Measurements from ENCODE around the gene FHIT.

Gene FHIT

DNA sequence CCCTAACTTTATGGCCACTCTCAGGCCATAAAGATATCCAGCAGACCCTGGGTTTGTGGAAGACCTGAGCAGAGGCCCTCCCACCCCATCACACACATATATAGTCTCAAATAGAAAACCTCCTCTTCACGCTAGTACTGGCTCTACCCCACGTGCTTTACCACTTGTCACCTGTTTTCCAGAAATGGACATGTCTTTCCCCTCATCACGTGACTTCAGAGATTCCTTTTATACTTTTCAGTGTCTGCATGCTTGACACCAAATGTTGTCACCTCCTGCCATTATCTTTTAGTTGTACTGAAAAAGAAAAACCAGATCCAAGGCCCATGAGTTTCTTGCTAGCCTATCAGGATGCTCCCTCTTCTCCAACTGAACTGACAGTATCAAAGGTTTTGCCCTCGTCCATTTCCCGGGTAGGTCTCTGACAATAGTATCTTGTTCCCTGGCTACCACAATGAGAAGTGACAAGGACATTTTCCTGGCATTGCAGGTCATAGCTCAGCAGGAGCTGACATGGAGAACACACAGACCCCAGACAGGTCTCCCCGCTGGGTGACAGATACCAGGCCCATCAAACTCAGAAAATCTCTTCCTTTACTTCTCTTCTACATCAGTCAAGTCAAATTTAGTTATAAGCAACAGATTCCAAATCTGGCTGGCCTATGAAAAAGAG, 1551.5 kb downstream of the FHIT start:
- Histone ChIP-seq H3K4me1 (ENCODE audit: insufficient read depth, low read length) (no peaks in the 10 kb centered on the region), H3K9ac (ENCODE audit: low read length) (no peak overlapping the region), H3K27me3 (ENCODE audit: control insufficient read depth in 1 of 2, insufficient read depth in 2 of 2, low read length in 2 of 2) (no peaks in the 10 kb centered on the region), H3K36me3 (ENCODE audit: insufficient read depth, low read length) (no peaks in the 10 kb centered on the region), H3K4me3 (ENCODE audit: low read depth in 1 of 2, low read length in 2 of 2) (no peak overlapping the region), H3K27ac (ENCODE audit: low read depth, low read length) (no peak overlapping the region), H3K9me3 (ENCODE audit: low read length) (no peaks in the 10 kb centered on the region)
